ENCODE data around the gene NEK2. TPM values are rescaled to one million over a fixed set of nuclear protein-coding genes. Genes with fewer than 3 reads are reported as not detected.
"Not testable (repeated sequence)": the region's sequence is repeated elsewhere in the genome, so short reads cannot be mapped to it uniquely, and the experiment has no call there.

NEK2 gene
- total RNA-seq, 2 donors from 2014 or later: 42.3 to 101 TPM

GRCh38 chr1:211722277-211723175, 47.1 kb upstream of the NEK2 start:
- TF ChIP-seq, protein P1, sequence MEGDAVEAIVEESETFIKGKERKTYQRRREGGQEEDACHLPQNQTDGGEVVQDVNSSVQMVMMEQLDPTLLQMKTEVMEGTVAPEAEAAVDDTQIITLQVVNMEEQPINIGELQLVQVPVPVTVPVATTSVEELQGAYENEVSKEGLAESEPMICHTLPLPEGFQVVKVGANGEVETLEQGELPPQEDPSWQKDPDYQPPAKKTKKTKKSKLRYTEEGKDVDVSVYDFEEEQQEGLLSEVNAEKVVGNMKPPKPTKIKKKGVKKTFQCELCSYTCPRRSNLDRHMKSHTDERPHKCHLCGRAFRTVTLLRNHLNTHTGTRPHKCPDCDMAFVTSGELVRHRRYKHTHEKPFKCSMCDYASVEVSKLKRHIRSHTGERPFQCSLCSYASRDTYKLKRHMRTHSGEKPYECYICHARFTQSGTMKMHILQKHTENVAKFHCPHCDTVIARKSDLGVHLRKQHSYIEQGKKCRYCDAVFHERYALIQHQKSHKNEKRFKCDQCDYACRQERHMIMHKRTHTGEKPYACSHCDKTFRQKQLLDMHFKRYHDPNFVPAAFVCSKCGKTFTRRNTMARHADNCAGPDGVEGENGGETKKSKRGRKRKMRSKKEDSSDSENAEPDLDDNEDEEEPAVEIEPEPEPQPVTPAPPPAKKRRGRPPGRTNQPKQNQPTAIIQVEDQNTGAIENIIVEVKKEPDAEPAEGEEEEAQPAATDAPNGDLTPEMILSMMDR (conservative IDR thresholded peaks at IDR 0.05): no peak
- H3K4me1 ChIP-seq (ENCODE audit: control insufficient read depth, insufficient read depth, low read length): no peaks in the 10 kb centered on the region
- H3K4me3 ChIP-seq (ENCODE audit: low read length): no peak overlapping the region
- no peak overlapping the region for H3K27ac ChIP-seq (ENCODE audit: low read depth, low read length)
- no peak overlapping the region for H3K27ac Mint-ChIP-seq
- H3K4me3 Mint-ChIP-seq: no peak overlapping the region
- H3K36me3 Mint-ChIP-seq (ENCODE audit: low read depth): no peaks in the 10 kb centered on the region
- H3K9me3 Mint-ChIP-seq: peaks cover 2% of the 10 kb centered on the region
- no peak for DNase-seq
- H3K9ac ChIP-seq (ENCODE audit: extremely low read depth, low read length, poor library complexity, severe bottlenecking): no peak overlapping the region
- H3K4me1 Mint-ChIP-seq: peaks cover 20% of the 10 kb centered on the region
- H3K27me3 ChIP-seq (ENCODE audit: control insufficient read depth, insufficient read depth, low read length, poor library complexity, severe bottlenecking): no peaks in the 10 kb centered on the region
- WGBS, 2 experiments (ENCODE audit: insufficient coverage in 1 of 2, insufficient read length in 1 of 2): 92 to 94% methylated on average over 5 to 6 of the region's 6 CpGs
- no peaks in the 10 kb centered on the region for H3K27me3 Mint-ChIP-seq (ENCODE audit: insufficient read depth)
- no peaks in the 10 kb centered on the region for H3K36me3 ChIP-seq (ENCODE audit: control insufficient read depth, insufficient read depth, low read length)
- peaks cover 9% of the 10 kb centered on the region for H3K9me3 ChIP-seq (ENCODE audit: control insufficient read depth, low read length)

GRCh38 chr1:211716555-211716954, 41.1 kb upstream of the NEK2 start:
- H3K27me3 ChIP-seq (ENCODE audit: control insufficient read depth, insufficient read depth, low read length, poor library complexity, severe bottlenecking); H3K9me3 ChIP-seq (ENCODE audit: control insufficient read depth, low read length); H3K9ac ChIP-seq (ENCODE audit: extremely low read depth, low read length, poor library complexity, severe bottlenecking); DNase-seq; H3K4me1 ChIP-seq (ENCODE audit: control insufficient read depth, insufficient read depth, low read length); H3K27me3 Mint-ChIP-seq (ENCODE audit: insufficient read depth); H3K4me3 ChIP-seq (ENCODE audit: low read length); H3K36me3 ChIP-seq (ENCODE audit: control insufficient read depth, insufficient read depth, low read length); H3K9me3 Mint-ChIP-seq; H3K36me3 Mint-ChIP-seq (ENCODE audit: low read depth); H3K27ac ChIP-seq (ENCODE audit: low read depth, low read length); H3K4me3 Mint-ChIP-seq; H3K27ac Mint-ChIP-seq; H3K4me1 Mint-ChIP-seq: not testable (repeated sequence)
- 90 to 100% methylated on average over 2 to 4 of the region's 4 CpGs for WGBS, 2 experiments (ENCODE audit: insufficient coverage in 1 of 2, insufficient read length in 1 of 2)

DNA sequence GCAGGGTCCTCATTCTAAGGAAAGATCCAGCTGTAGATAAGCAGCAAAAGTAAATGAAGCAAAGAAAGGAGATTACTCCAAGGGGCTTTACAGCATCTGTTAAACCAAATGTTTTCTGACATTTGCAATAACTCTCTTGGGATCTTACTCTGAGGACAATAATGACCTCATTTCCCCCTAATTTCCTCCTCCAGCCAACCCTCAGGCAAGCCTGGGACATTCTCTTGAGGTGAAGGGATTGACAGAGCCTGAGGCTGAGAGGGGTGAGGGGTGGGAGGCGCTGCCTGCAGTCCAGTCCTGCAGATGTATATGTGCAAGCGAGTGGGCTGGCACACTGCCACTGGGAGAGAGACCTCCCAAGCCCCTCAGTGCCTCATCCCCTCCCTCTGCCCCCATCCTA, 40.5 kb upstream of the NEK2 start:
- 94% methylated on average over 2 of the region's 2 CpGs; no CpG with 5 or more reads in 1 of the 2 experiments for WGBS, 2 experiments (ENCODE audit: insufficient coverage in 1 of 2, insufficient read length in 1 of 2)

More for the DNA sequence above, 40.5 kb upstream of the NEK2 start:
- no peaks in the 10 kb centered on the region for H3K27me3 ChIP-seq (ENCODE audit: control insufficient read depth, insufficient read depth, low read length, poor library complexity, severe bottlenecking)
- Mint-ChIP-seq H3K4me3 (no peak overlapping the region), H3K9me3 (no peaks in the 10 kb centered on the region), H3K36me3 (ENCODE audit: low read depth) (no peaks in the 10 kb centered on the region), H3K4me1 (peaks cover 3% of the 10 kb centered on the region), H3K27ac (no peak overlapping the region), H3K27me3 (ENCODE audit: insufficient read depth) (no peaks in the 10 kb centered on the region)
- peak; percentile 24 for DNase-seq
- H3K4me3 ChIP-seq (ENCODE audit: low read length): no peak overlapping the region
- H3K4me1 ChIP-seq (ENCODE audit: control insufficient read depth, insufficient read depth, low read length): no peaks in the 10 kb centered on the region
- H3K27ac ChIP-seq (ENCODE audit: low read depth, low read length): no peak overlapping the region
- TF ChIP-seq, protein P1 (conservative IDR thresholded peaks at IDR 0.05): no peak
- H3K36me3 ChIP-seq (ENCODE audit: control insufficient read depth, insufficient read depth, low read length): no peaks in the 10 kb centered on the region
- H3K9me3 ChIP-seq (ENCODE audit: control insufficient read depth, low read length): peaks cover 9% of the 10 kb centered on the region
- no peak overlapping the region for H3K9ac ChIP-seq (ENCODE audit: extremely low read depth, low read length, poor library complexity, severe bottlenecking)
